Stimulated activated CD4-positive, alpha-beta T cell treated with anti-CD3 and anti-CD28 coated beads, Interleukin-4, amount 100 ng/mL, for 48 hours (primary cell): ENCODE results near the gene CFH.
"Not testable (repeated sequence)": the region's sequence is repeated elsewhere in the genome, so short reads cannot be mapped to it uniquely, and the experiment has no call there.

Experiments used
- DNase-seq, 2 donors: peaks; one replicate each; pipeline ENCODE4 v3.0.0-alpha.2; 2020; ENCODE audit warnings: low read depth in 2 of 2

The CFH gene

DNA sequence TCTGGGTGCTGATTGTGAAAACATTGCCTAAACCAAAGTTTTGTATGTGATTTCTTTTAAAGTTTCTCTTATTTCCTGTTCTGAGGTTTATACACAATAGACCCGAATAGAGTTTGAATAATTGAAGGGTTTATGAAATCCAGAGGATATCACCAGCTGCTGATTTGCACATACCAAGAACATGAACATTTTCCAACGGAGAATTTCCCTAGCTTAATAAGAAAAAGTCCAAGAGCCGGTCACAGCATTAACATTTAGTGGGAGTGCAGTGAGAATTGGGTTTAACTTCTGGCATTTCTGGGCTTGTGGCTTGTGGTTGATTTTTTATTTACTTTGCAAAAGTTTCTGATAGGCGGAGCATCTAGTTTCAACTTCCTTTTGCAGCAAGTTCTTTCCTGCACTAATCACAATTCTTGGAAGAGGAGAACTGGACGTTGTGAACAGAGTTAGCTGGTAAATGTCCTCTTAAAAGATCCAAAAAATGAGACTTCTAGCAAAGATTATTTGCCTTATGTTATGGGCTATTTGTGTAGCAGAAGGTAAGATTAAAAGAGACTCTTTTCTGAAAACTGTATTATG lies at the start of gene CFH:
CFH (plus strand) TSS at position 407 of the 579 bp plus-strand sequence; CDS start at position 482, 75 bp downstream.
- DNase-seq: no peak

DNA sequence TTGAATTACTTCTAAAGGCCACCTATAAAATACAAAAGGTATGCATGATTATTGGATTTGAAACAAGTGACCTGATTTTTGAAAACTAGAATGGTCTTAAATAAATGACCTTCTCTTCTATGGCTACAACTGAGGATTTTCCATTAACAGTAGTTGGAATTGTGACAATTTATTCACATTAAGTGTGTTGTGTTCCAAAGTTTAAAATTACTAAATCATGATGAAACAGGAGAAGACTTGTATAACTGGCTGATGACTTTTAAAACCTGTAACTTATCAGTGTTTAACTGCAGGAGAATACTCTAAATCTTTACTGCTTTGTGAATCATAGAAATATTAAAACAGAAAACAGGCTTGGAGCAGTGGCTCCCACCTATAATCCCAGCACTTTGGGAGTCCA lies 48.2 kb upstream of the CFH start:
- no peak for DNase-seq

DNA sequence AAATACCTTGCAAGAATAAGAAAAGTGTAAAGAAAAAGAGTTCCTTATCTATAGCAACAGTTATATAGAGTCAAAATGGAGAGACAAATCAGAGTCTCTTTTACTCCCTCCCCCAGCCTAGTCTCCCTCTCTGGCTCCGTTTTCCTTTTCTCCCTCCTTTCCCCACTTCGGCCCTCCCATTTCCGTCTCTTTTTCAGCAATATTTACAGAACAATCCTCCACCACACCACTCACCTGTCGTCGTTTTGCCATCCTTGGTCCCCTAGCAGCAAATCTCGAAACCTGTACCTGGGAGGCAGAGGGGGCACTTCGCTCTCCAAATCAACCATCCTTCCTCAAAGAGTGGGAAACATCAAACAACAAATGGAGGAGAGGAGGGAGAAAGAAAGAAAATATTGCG lies 43.9 kb upstream of the CFH start:
- no peak for DNase-seq

DNA sequence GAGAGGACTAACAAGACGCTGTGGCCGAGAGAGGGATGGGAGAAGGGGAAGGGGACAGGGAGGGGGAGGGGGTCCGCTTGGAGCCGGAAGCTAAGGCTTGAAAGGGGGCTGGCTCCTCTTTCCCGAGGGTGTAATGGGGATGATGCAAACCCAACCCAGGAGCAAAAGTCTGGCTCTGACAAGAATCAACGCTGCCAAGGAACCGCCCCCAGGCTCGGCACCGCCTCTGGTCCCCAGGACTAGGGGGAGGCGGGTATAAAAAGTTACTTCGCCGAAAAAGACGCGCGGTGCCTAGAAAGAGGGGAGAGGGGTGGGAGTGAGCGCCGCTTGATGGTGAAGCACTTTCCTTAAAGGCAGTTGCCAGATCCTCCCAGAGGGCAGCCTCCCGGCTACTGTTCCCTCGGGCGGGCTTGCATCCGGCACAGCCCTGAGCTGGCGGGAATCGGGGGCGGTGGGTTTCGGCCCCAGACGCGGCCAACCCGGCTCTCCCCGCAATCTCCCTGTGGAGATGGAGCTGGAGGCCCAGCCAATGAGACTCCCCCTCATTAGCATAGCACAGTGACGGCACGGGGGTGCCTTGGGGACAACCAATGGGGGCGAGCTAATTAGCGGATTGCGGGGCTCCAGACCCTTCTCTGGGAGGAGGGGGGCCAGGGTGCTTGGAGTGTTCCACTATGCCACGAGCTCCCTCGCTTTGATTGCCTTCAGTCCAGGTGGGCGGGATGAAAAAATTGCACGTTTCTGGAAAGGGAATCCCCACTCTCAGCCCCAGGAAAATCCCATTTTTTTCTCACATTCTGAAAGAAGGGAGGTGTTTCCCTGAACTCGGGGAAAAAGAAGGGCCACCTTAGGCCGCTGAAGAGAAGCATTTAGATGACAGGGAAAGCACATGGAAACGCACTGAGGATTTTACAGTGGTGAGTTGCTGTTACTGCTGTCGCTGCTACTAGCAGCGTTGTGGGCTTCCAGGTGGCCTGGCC lies 43.2 kb upstream of the CFH start, which contains the start of gene KCNT2:
KCNT2 (minus strand) TSS at position 51 of the 980 bp plus-strand sequence. CDS start 131 bp downstream, outside the sequence.
- no peak for DNase-seq

DNA sequence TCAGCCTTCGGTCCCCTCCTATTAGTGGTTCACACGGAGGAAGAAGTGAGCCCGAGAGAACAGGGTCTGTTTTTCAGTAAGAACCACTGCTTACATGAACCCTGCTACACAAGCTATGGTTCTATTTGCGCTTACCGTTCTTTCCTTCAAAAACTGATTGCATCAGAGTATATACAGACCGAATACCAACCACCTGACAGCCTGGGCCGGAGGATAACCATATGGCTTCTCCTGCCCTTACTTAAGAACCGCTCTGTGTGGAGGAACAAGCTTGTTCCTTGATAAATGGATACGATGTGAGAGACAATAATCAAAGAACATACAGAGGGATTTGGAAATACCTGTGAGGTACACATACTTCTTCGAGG lies 42.5 kb upstream of the CFH start:
- DNase-seq: no peak

DNA sequence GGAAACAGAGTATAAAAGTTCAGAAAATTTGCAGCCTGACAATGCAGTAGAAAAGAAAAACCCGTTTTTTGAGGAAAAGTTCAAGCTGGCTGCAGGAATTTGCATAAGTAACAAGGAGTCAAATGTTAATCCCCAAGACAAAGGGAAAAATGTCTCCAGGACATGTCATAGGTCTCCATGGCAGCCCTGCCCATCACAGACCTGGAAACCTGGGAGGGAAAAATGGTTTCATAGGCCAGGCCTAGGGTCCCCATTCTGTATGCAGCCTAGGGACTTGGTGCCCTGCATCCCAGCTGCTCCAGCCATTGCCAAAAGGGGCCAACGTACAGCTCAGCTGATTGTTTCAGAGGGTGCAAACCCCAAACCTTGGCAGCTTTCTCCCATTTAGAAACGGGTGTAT lies 40.0 kb upstream of the CFH start:
- DNase-seq: no peak

DNA sequence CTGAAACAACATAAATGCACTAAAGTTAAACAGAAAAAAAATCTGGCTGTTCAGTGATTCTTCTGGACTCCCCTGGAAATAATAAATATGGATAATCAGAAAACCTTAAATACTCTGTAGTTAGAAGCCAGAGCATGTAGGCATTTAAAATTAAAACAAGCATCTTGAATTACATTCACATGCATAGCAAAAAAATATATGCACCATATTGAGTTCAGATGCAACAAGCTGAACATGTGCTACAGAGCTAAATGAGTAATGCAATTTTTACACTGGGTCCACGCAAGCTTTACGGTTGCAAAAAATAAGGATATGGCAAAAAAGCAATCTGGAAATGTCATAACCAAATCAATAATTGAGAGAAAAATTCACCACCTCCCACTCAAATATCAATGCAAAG lies 32.1 kb upstream of the CFH start:
- DNase-seq: no peak

DNA sequence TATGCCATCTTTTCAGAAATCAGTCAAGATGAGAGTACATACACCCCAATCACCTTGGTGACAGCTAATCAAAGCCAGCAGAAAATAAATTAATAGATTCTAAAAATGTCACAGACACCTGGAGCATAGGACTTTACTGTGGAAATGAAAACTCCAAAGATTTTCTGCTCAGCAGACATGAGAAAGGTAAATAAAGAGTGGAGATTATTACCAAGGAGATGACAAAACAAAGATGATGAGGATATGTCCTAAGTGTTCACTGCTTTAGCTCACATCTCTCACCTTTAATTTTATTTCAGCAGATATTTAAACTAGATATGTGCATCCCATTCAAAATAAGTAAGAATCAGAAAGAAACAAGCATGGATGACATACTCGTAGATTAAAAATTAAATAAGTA lies 28.8 kb upstream of the CFH start:
- DNase-seq: no peak

DNA sequence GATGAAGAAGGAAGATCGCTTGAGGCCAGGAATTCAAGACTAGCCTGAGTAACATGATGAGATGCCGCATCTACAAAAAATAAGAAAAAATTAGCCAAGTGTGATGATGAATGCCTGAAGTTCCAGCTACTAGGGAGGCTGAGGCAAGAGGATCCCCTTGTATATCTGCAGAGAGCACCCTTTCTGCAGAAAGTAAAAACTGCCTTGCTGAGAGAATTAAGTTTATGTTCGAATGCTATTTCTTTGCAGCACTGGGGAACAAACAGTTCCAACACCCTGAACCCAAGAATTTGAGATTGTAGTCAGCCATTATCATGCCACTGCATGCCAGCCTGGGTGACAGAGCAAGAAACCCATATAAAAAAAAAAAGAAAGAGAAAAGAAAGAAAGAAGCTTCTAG lies 23.0 kb upstream of the CFH start:
- DNase-seq: no peak

DNA sequence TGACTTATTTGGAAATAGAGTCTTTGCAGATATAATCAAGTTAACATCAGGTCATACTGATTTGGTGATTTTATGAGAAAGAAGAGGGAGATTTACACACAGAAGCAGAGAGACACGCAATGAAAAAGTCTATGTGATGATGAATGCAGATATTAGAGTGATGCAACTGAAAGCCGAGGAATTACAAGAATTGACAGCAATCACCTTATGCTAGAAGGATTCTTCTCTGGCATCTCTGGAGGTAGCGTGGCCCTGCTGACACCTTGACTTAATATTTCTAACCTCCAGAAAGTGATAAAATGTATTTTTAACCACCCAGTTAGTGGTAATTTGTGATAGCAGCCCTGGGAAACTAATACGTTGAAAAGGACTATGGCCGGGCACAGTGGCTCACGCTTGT lies 14.2 kb upstream of the CFH start:
- no peak for DNase-seq

DNA sequence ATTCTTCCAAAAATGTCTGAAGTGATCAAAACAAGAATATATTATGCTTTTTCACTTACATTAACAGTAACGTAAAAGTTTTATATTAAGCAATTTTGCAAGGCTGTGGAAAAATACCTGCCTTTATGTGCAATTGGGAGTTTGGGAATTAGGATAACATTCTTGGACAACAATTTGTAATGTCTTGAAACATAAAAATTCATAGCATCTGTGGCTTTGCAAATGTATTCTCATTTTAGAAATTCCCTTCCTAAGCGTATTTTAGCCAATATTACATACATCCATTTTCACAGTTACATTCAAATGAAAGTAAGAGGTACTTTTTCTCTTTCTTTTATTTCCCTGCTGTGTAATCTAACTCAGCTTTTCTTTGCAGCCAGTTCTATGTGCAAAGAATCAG lies 13.4 kb upstream of the CFH start:
- DNase-seq: no peak

DNA sequence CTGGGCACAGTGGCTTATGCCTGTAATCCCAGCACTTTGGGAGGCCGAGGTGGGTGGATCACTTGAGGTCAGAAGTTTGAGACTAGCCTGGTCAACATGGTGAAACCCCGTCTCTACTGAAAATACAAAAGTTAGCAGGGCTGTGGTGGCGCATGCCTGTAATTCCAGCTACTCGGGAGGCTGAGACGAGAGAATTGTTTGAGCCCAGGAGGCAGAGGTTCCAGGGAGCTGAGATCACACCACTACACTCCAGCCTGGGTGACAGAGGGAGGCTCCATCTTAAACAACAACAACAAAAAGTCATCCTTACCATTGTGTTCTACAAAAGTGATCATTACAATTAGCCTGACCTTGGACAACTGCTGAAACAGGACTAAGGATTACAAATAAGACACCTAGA lies 12.6 kb upstream of the CFH start:
- DNase-seq: not testable (repeated sequence)

DNA sequence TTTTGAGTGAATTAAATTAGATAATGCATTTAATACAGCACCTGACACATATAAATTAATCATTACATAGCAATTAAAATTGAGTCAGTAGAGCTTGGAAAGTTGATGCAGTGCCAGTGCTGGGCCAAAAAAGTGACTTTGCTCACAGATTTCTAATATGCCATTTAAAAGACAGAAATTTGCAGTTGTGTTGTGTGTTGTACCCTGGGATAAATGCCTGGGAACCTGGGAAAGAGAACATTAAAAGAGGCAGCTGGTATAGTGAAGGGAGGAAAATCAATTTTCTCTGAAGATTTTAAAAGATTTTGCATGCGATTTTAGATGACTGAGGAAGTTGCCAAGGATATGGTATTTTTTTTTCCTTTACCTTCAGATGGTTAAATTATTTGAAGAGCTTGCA lies 10.9 kb upstream of the CFH start:
- DNase-seq: no peak

DNA sequence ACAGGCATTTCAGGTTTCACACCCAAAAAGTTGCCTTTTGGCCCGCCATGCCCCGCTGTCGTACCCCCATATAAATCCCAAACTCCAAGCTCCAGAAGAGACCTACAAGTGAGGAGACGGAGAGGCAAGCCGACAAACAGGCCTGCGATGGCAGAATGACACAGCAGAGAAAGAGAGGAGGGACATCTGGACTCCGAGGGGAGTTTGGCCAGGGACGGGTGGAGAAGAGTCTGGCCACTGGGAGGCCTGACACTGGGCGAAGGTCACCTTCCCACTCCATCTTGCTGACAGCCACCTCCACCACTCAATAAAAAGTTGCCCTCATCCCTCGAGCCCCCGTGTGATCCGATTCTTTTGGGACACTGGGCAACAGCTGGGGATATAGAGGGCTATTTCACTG lies 1.9 kb upstream of the CFH start:
- no peak for DNase-seq

DNA sequence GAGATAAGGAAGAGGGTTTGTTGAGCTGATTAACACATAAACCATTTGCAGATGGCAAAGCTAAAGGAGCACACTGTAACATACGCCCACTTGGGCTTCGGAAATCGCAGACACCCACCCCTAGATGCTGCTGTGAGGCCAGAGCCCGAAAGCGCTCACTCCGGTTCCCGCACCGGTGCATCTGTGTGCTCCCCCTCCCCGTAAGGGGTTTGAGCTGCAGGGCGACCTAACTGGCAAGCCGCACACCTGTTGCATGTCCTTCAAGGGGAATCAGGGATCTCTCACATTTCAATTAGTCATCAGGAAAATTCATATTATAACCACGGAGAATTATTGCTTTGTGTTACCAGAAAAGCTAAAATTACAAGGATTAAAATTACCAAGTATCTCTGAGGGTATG lies 1.4 kb upstream of the CFH start:
- no peak for DNase-seq

DNA sequence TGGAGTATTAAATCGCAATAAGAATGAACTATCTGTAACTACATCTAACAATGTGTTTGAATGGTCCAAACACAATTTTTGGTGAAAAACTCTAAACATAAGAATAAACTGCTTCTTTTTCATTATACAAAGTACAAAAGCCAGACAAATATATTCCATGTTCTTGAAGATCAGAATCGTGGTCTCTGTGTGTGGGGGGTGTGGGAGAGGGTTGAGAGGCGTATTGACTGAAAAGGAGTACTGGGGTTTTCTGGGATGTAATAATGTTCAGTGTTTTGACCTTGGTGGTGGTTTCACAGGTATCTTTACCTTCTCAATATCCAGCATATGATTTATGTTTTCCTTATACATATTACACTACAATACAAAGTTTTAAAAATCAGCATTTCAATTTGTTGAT lies 764 bp upstream of the CFH start:
- DNase-seq: no peak

DNA sequence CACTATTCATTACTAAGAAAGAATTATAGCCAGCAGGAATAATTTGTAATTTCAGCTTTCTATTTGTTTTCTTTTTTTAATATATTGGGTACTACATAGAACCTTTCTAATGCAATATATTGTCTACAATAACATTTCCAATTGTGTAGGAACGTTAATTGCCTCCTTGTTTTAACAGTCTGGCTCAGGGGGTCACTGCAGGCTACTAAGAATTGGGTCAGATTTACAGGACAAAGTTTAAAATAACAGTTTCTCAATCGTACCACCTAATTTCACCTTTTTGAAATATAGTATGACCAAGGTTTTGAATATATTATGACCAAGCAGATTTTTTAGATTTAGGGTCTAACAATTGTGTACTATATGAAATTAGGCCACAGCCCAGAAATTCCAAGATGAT lies 2.4 kb downstream of the CFH start:
- no peak for DNase-seq

DNA sequence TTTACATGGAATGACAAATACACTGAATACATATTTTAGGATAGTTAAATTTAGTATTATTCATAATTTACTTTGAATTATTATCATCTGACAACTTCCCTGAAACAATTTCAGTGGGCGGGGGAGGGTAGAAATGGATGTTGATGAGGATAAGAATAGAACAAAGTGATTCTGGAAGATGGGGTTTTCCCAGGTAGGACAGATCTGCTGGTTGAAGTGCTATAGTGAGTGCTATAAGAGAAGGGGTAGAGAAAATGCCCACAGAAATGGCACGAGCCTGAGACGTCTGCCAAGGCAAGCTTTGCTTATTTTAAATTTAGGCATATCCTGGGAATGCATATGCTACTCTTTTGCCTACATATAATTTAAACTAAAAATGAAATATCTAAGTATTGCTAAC lies 3.2 kb downstream of the CFH start:
- no peak for DNase-seq

DNA sequence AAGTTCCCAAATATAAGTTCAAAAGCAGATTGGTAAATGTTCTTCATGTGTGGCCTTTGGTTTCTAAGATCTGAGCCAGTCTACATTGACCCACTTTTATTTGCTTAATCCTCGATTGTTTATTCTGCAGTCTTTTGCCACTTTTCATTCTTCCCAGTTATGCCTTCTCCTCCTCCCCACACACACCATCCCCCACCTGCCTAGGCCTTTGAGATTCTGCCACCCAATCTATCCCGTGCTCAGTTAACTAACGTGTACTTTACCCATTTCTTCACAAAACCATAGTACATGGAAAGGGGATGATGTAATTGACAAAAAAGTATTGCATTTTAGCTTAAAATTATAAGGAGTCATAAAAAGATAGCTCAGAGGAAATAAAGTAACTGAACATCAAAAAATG lies 3.7 kb downstream of the CFH start:
- no peak for DNase-seq

DNA sequence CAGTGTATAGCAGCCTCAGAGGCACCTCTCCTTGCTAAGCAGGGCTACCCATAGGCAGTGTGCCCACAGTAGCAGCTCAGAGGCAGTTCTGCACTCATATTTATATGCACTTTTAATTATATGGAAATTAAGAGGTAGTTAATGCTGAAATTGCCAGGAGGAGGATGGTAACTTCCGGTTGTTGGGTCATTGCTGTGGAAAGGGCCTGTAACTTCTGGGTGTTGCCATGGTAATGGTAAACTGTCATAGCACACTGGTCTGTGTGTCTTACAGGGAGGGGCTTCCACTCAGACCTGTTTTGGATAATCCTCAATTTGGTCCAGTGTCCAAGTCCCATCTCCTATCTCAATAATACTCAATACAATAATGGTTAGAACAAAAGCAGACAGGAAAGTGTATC lies 7.6 kb downstream of the CFH start:
- no peak for DNase-seq

DNA sequence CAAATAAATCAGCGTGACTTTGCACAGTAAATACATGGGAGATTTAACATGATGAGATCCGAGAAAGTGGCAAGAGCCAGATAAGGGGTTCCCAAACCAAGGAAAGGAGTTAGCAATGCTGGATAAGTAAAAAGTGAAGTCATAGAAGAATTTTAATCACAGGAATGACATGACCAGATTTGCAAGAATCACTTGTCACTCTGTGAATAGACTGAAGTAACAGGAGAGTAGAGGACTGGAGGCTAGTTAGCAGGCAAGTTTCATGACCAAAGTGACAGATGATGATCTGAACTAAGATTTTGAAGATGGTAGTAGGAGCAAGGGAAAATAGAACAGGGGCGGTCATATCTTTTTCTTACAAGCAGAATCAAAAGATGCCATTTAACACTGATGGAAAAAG lies 8.4 kb downstream of the CFH start:
- DNase-seq: no peak

DNA sequence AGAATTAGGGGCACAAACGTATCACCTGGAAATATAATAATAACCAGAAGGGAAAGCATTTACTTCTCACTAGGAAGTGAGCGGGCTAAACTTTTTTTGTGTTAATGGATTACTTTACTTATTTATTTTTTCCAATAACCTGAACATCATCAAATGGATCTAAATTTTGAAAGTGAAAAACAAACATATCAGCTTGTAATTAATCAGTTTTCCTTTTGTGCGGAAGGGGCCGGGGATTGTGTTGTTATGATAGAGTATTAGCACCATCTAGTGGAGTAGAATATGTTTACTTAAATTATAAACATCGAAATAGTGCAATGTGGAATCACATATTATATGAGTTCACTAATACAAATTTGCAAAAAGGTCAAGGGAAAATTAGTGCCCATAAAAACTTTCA lies 9.0 kb downstream of the CFH start:
- no peak for DNase-seq

DNA sequence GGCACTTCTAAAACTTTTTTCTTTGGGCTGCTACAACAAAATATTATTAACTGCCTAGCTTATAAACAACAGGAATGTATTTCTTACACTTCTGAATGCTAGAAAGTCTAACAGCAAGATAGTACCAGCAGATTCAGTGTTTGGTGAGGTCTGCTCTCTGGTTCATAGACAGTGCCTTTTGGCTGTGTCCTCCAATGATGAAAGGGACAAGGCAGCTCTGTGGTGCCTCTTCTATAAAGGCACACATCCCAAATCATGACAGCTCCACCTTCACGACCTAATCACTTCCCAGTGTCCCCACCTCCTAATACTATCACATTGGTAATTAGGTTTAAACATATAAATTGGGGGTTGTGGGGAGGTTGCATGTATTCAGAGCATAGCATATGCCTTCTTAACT lies 9.5 kb downstream of the CFH start:
- DNase-seq: no peak
